ENCODE data around the gene HOXB1.

- TF ChIP-seq CTCF (IDR thresholded peaks at IDR 0.05) (no peak), POLR2AphosphoS5 (IDR thresholded peaks at IDR 0.05) (no peak), POLR2A (IDR thresholded peaks at IDR 0.05) (no peak)
Measured at GRCh38 chr17:48530208-48530886, 464 bp downstream of the HOXB1 start.
